ENCODE data around the gene UBE2Q2.
A peak's percentile ranks its signal among the peaks of the same experiment; 100 is the strongest.
"Not testable (repeated sequence)": the region's sequence is repeated elsewhere in the genome, so short reads cannot be mapped to it uniquely, and the experiment has no call there.

UBE2Q2 gene

GRCh38 chr15:75900577-75900976 is 57.3 kb downstream of the UBE2Q2 start:
- Histone ChIP-seq H3K9me3 (ENCODE audit: low read depth, low read length) (no peaks in the 10 kb centered on the region), H3K27ac (no peak overlapping the region), H3K9ac (ENCODE audit: insufficient read length) (no peak overlapping the region), H3K4me3 (no peak overlapping the region), H3K36me3 (ENCODE audit: insufficient read depth, low read length) (peaks cover 3% of the 10 kb centered on the region)
- no peak for TF ChIP-seq POLR2AphosphoS5 (IDR thresholded peaks at IDR 0.05; ENCODE audit: borderline replicate concordance, low read depth, low read length)
- no peak for TF ChIP-seq FOXP2 (optimal IDR thresholded peaks at IDR 0.05; ENCODE audit: control extremely low read depth, extremely low read length, insufficient read depth)
- no peak for TF ChIP-seq EZH2 (IDR thresholded peaks at IDR 0.05)
- DNase-seq (ENCODE audit: low read depth, low spot score) = no peak

- Histone ChIP-seq H3K9me3 (ENCODE audit: low read depth, low read length) (no peaks in the 10 kb centered on the region), H3K4me3 (no peak overlapping the region), H3K36me3 (ENCODE audit: insufficient read depth, low read length) (peaks cover 13% of the 10 kb centered on the region), H3K9ac (ENCODE audit: insufficient read length) (no peak overlapping the region), H3K27ac (no peak overlapping the region)
- no peak for DNase-seq (ENCODE audit: low read depth, low spot score)
- TF ChIP-seq POLR2AphosphoS5 (IDR thresholded peaks at IDR 0.05; ENCODE audit: borderline replicate concordance, low read depth, low read length) (no peak), EZH2 (IDR thresholded peaks at IDR 0.05) (no peak), FOXP2 (optimal IDR thresholded peaks at IDR 0.05; ENCODE audit: control extremely low read depth, extremely low read length, insufficient read depth) (no peak)
These were observed 58.9 kb downstream of the UBE2Q2 start for GRCh38 chr15:75902129-75902557.

GRCh38 chr15:75903331-75904239 is 60.3 kb downstream of the UBE2Q2 start, which contains the start of gene FBXO22:
Gene FBXO22, plus strand, starts transcription at chr15:75903878. Its CDS starts 86 bp downstream, at chr15:75903964.
- H3K27ac ChIP-seq = peak within 1 kb of the TSS; percentile 88
- H3K9me3 ChIP-seq (ENCODE audit: low read depth, low read length) = no peaks in the 10 kb centered on the region
- TF ChIP-seq EZH2 (IDR thresholded peaks at IDR 0.05) (no peak), POLR2AphosphoS5 (IDR thresholded peaks at IDR 0.05; ENCODE audit: borderline replicate concordance, low read depth, low read length) (peak; percentile 96), FOXP2 (optimal IDR thresholded peaks at IDR 0.05; ENCODE audit: control extremely low read depth, extremely low read length, insufficient read depth) (no peak)
- peak within 1 kb of the TSS; percentile 97 for H3K4me3 ChIP-seq
- H3K9ac ChIP-seq (ENCODE audit: insufficient read length) = peak within 1 kb of the TSS; percentile 93
- DNase-seq (ENCODE audit: low read depth, low spot score) = peak; percentile 26
- H3K36me3 ChIP-seq (ENCODE audit: insufficient read depth, low read length) = peaks cover 22% of the 10 kb centered on the region

- Histone ChIP-seq H3K9me3 (ENCODE audit: low read depth, low read length) (no peaks in the 10 kb centered on the region), H3K9ac (ENCODE audit: insufficient read length) (no peak overlapping the region), H3K4me3 (0 out of 2 replicates have a peak overlapping the region, but pooled peaks have one; percentile 0), H3K27ac (no peak overlapping the region), H3K36me3 (ENCODE audit: insufficient read depth, low read length) (peaks cover 38% of the 10 kb centered on the region)
- TF ChIP-seq FOXP2 (optimal IDR thresholded peaks at IDR 0.05; ENCODE audit: control extremely low read depth, extremely low read length, insufficient read depth) (no peak), EZH2 (IDR thresholded peaks at IDR 0.05) (no peak), POLR2AphosphoS5 (IDR thresholded peaks at IDR 0.05; ENCODE audit: borderline replicate concordance, low read depth, low read length) (no peak)
- no peak for DNase-seq (ENCODE audit: low read depth, low spot score)
These were observed 62.0 kb downstream of the UBE2Q2 start for GRCh38 chr15:75905231-75905630.

- not testable (repeated sequence) for H3K4me3 ChIP-seq; H3K27ac ChIP-seq; H3K9ac ChIP-seq (ENCODE audit: insufficient read length); DNase-seq (ENCODE audit: low read depth, low spot score); H3K9me3 ChIP-seq (ENCODE audit: low read depth, low read length)
- H3K36me3 ChIP-seq (ENCODE audit: insufficient read depth, low read length) = peaks cover 78% of the 10 kb centered on the region
These were observed 67.1 kb downstream of the UBE2Q2 start for GRCh38 chr15:75910355-75910754.

GRCh38 chr15:75916978-75917377 is 73.7 kb downstream of the UBE2Q2 start:
- no peak for TF ChIP-seq POLR2AphosphoS5 (IDR thresholded peaks at IDR 0.05; ENCODE audit: borderline replicate concordance, low read depth, low read length)
- no peak for TF ChIP-seq EZH2 (IDR thresholded peaks at IDR 0.05)
- no peak for TF ChIP-seq FOXP2 (optimal IDR thresholded peaks at IDR 0.05; ENCODE audit: control extremely low read depth, extremely low read length, insufficient read depth)
- Histone ChIP-seq H3K4me3 (no peak overlapping the region), H3K9ac (ENCODE audit: insufficient read length) (no peak overlapping the region), H3K36me3 (ENCODE audit: insufficient read depth, low read length) (peaks cover 71% of the 10 kb centered on the region), H3K27ac (no peak overlapping the region), H3K9me3 (ENCODE audit: low read depth, low read length) (no peaks in the 10 kb centered on the region)
- DNase-seq (ENCODE audit: low read depth, low spot score) = no peak

- Histone ChIP-seq H3K36me3 (ENCODE audit: insufficient read depth, low read length) (peaks cover 64% of the 10 kb centered on the region), H3K9ac (ENCODE audit: insufficient read length) (no peak overlapping the region), H3K4me3 (no peak overlapping the region), H3K27ac (no peak overlapping the region), H3K9me3 (ENCODE audit: low read depth, low read length) (no peaks in the 10 kb centered on the region)
- DNase-seq (ENCODE audit: low read depth, low spot score) = no peak
- no peak for TF ChIP-seq POLR2AphosphoS5 (IDR thresholded peaks at IDR 0.05; ENCODE audit: borderline replicate concordance, low read depth, low read length)
- no peak for TF ChIP-seq FOXP2 (optimal IDR thresholded peaks at IDR 0.05; ENCODE audit: control extremely low read depth, extremely low read length, insufficient read depth)
- no peak for TF ChIP-seq EZH2 (IDR thresholded peaks at IDR 0.05)
These were observed 74.9 kb downstream of the UBE2Q2 start for GRCh38 chr15:75918135-75918534.

- H3K4me3 ChIP-seq = no peak overlapping the region
- no peak overlapping the region for H3K27ac ChIP-seq
- H3K9me3 ChIP-seq (ENCODE audit: low read depth, low read length) = no peaks in the 10 kb centered on the region
- no peak for TF ChIP-seq FOXP2 (optimal IDR thresholded peaks at IDR 0.05; ENCODE audit: control extremely low read depth, extremely low read length, insufficient read depth)
- TF ChIP-seq EZH2 (IDR thresholded peaks at IDR 0.05) = no peak
- no peak for TF ChIP-seq POLR2AphosphoS5 (IDR thresholded peaks at IDR 0.05; ENCODE audit: borderline replicate concordance, low read depth, low read length)
- no peak for DNase-seq (ENCODE audit: low read depth, low spot score)
- no peak overlapping the region for H3K9ac ChIP-seq (ENCODE audit: insufficient read length)
- peaks cover 48% of the 10 kb centered on the region for H3K36me3 ChIP-seq (ENCODE audit: insufficient read depth, low read length)
These were observed 76.8 kb downstream of the UBE2Q2 start for GRCh38 chr15:75920079-75920478.

Data from SK-N-MC (cell line).